Mesenteric fat pad (tissue), 1 donor: Measurements from ENCODE around the gene UVSSA. TPM values are rescaled to one million over a fixed set of nuclear protein-coding genes. Genes with fewer than 3 reads are reported as not detected.
A peak's percentile ranks its signal among the peaks of the same experiment; 100 is the strongest.

Experiments
- DNase-seq: peaks from one replicate; pipeline ENCODE4 v3.0.0-alpha.2; 2020; ENCODE audit warnings: low spot score
- total RNA-seq: library from RNA; stranded (reverse); fragmentation: NEBNext Ultra II Directional; extraction: Animal tissue kit (Norgen Biotek cat#: 25700); gene quantifications from one replicate; pipeline ENCODE4 v1.2.1, GENCODE V29; 2021
- donor health status: DM: yes; HTN: yes; CAD: no.

UVSSA gene
- total RNA-seq, 1 donor from 2014 or later: 19.0 TPM

- no peak for DNase-seq
Measured at GRCh38 chr4:1345903-1346780, 866 bp upstream of the UVSSA start.

- peak; percentile 95 for DNase-seq
Measured at GRCh38 chr4:1347410-1347864, 429 bp downstream of the UVSSA start.

GRCh38 chr4:1348014-1348513 lies 1.1 kb downstream of the UVSSA start:
- DNase-seq: no peak

- no peak for DNase-seq
Measured at GRCh38 chr4:1348746-1349145, 1.7 kb downstream of the UVSSA start.

- no peak for DNase-seq
Measured at GRCh38 chr4:1349359-1350168, 2.6 kb downstream of the UVSSA start.

- no peak for DNase-seq
Measured at GRCh38 chr4:1350169-1350520, 3.1 kb downstream of the UVSSA start.

GRCh38 chr4:1351854-1352566 lies 5.0 kb downstream of the UVSSA start:
- DNase-seq: peak; percentile 94

- DNase-seq: no peak
Measured at GRCh38 chr4:1352567-1352900, 5.5 kb downstream of the UVSSA start.

GRCh38 chr4:1353186-1354055 lies 6.4 kb downstream of the UVSSA start:
- no peak for DNase-seq

- no peak for DNase-seq
Measured at GRCh38 chr4:1354136-1354982, 7.4 kb downstream of the UVSSA start.

- DNase-seq: no peak
Measured at GRCh38 chr4:1354983-1355275, 7.9 kb downstream of the UVSSA start.

- no peak for DNase-seq
Measured at GRCh38 chr4:1355378-1355777, 8.4 kb downstream of the UVSSA start.

- DNase-seq: no peak
Measured at GRCh38 chr4:1356181-1356998, 9.4 kb downstream of the UVSSA start.

GRCh38 chr4:1357356-1358248 lies 10.6 kb downstream of the UVSSA start:
- no peak for DNase-seq

GRCh38 chr4:1358421-1359143 lies 11.6 kb downstream of the UVSSA start:
- DNase-seq: no peak

GRCh38 chr4:1359144-1359501 lies 12.1 kb downstream of the UVSSA start:
- no peak for DNase-seq

- DNase-seq: no peak
Measured at GRCh38 chr4:1359976-1360375, 13.0 kb downstream of the UVSSA start.
